ENCODE data around the gene F8.
A peak's percentile ranks its signal among the peaks of the same experiment; 100 is the strongest.

F8 gene

DNA sequence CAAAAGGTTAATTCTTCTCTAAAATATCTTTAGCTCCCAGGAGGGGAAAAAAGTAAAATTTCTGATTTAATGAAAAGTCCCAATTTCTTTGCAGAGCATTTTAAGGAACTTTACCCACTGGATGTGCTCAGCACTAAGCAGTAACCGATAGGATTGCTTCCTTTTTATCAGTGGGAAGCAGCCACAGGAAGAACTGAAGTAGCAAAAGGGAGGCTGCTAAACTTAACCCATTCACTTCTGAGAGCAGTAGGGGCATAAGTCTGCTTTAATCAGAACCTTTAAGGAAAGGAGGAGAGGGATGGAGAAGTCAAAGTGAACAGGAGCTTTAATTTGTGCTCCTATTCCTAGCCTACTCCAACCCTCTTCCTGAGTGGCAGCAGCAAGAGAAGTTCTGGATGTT lies at the start of gene F8:
F8 (minus strand) TSS at position 139 of the 400 bp plus-strand sequence. CDS start 171 bp downstream, outside the sequence.
- DNase-seq (ENCODE audit: low spot score): no peak

DNA sequence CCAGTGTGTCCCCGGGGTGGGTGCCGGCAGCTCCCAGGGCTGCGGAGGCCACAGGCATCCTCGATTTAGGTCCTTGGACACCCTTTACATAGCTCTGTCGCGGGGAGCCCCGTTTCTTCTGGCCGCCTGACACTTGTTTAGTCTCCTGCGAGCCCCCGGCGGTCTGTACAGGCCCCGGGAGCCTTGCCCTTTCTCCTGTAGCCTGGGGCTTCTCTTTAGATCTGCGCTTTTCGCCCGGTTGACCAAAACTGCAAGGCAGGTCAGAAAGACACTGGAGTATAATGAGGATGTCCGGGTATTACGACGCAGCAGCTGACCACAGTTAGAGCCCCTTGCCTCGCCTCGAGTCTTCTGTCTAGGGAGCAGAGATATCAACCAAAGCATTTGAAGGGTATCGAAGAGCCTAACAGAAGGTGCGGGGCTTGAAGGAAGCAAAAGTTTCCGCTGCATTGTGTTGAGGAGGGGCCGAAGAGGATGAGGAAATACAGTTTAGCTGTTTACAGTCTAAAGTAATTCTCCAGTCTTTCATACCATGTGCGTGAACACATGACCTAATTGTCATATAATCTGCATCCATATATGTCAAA lies 49.3 kb upstream of the F8 start:
- DNase-seq (ENCODE audit: low spot score): no peak

DNA sequence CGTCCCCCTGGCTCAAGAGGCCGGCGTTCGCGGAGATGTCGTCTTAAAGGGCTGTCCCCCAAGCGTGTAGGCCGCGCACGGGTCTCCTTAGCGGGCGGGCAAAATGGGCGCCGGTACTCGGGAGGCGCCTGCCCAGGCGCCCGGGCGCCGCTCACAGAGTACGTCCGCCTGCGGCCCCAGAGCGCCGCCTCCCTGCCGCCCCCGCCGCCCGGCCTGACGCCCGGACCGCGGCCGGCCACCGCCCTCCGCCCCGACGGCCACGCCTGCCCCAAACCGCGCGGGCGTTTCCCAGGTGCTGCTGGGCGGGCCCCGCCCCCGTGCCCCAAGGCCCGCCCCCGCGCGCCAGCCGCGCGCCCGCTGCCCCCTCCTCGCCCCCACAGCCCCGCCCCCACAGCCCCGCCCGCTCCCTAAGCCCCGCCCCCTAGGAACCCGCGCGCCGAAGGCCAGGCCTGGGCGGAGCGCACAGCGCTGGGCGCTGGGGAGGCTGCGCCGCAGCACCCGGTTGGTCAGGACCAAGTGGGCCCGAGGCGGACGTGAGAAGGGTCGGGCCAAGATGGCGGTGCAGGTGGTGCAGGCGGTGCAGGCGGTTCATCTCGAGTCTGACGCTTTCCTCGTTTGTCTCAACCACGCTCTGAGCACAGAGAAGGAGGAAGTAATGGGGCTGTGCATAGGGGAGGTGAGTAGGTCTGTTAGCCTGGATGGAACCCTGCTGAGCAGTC lies 48.6 kb upstream of the F8 start, which contains the start of the genes BRCC3, CMC4 and MTCP1:
BRCC3 (plus strand) TSS at position 534 of the 719 bp plus-strand sequence; CDS start at position 554, 20 bp downstream.
CMC4 (minus strand) TSS at position 162 of the 719 bp plus-strand sequence. CDS start 7,113 bp downstream, outside the sequence.
MTCP1 (minus strand) TSS at position 162 of the 719 bp plus-strand sequence. CDS start 5,126 bp downstream, outside the sequence.
- DNase-seq (ENCODE audit: low spot score): peak; percentile 94

DNA sequence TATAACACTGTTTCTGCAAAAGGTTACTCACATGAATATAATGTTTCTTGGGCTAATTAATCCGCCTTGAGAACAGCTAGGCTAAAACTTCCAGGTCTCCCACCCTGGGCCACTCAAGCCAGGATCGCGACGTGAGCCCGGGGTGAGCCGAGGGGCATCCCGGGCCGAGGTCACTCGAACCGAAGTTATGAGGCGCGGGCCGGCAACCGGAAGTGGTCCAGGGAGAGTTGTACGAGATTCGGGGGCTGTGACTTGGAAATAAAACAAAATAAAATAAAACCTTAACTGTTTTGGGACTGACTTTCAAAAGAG lies 48.1 kb upstream of the F8 start:
- DNase-seq (ENCODE audit: low spot score): no peak

DNA sequence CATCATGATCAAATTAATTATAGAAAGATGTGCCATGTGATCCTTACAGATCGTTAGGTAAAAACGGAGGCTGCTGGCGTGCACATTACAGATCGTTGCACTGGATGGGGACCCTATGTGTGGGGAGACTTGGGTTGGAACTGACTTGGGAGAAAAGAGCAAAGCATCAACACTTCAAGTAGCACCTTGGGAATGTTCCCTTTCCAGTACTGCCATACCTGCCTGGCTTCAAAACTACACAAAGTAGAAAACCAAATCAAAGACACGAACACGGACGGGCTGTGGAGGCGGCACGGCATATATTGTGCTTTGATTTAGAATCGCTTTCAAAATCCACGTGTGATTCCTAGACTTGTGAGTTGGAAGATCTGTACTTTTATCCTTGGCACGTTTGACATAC lies 47.5 kb upstream of the F8 start:
- DNase-seq (ENCODE audit: low spot score): no peak

DNA sequence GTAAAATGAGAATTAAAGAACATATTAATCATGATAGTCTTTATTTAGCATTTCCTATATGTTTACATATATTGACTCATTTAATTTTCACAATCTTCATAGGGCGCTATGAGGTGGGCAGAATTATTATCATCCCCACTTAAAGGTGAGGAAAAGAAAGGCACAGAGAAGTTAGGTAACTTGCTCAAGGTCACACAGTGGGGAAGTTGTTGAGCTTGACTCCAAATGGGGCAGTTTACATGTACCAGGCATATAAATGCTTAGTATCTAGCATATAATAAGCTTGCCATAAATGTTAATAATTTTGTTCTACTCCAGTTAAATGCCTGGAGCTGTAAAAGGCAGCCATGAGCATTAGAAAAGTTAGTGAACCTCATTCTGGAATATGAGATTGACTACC lies 46.9 kb upstream of the F8 start:
- no peak for DNase-seq (ENCODE audit: low spot score)

DNA sequence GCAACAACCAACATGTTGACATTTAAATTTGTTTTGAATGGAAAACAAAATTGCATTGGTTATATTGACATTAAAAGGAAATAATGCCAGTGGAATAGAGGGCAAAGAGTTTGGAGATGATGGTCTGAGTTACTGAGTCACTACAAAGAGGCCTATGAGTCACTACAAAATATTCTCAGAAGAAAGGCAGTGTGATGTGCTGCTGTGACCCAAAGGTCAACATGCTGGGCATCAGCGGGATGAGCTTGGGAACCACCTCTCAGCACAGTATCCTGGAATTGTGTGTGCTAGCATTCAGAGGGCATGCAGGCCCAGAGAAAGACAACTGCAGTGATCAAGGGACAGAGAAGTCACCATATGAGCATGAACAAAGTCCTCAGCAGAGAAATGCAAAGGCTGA lies 45.6 kb upstream of the F8 start:
- peak; percentile 38 for DNase-seq (ENCODE audit: low spot score)

DNA sequence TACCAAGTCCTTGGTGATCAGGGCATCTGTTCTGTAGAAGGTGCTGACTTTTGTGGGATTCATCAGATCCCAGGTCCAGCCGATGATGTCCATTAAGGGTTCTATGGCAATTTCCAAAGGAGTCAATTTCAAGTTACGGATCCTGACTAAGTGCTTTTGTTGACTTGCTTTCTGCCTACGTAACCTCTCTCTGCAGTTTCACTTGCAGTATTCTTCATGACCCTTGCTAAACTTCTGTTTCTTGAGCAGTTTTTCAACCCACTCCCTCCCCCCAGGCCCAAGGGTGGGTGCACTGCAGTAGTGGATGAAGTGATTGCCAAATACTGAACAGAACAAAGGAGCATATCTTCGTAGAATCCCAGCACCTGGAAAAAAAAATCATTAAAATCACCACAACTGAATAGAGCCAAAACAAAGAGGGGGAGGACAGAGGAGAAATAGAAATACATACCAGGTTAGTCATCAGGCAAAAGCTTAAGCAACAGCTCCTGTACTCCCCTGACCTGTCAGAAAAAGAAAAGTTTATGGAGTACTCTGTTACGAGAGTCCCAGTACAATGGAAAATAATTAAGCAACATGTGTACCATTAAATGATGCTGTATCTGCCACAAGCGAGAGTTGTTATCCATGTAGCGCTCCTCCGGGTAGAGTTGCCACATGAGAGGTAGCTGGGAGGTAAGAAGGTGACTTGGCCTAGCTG lies 42.7 kb upstream of the F8 start:
- DNase-seq (ENCODE audit: low spot score): peak; percentile 26

DNA sequence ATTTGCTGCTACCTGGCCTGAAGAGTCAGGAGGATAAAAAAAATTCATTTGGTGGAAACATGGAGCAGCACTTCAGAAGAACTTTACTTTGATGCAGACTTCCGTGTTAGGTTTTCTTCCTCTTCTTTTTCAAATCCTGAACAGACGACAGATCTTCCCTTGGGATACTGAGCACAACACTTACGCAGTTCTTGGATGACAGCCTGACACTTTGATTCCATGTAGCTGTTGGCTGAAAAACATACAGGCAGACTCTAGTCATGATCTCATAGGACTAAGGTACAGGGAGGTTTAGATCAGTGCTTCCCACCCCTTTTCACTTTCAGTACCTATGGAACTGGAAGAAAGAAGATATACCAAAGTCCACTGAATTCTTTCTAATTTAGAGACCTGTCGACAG lies 39.2 kb upstream of the F8 start:
- DNase-seq (ENCODE audit: low spot score): no peak

DNA sequence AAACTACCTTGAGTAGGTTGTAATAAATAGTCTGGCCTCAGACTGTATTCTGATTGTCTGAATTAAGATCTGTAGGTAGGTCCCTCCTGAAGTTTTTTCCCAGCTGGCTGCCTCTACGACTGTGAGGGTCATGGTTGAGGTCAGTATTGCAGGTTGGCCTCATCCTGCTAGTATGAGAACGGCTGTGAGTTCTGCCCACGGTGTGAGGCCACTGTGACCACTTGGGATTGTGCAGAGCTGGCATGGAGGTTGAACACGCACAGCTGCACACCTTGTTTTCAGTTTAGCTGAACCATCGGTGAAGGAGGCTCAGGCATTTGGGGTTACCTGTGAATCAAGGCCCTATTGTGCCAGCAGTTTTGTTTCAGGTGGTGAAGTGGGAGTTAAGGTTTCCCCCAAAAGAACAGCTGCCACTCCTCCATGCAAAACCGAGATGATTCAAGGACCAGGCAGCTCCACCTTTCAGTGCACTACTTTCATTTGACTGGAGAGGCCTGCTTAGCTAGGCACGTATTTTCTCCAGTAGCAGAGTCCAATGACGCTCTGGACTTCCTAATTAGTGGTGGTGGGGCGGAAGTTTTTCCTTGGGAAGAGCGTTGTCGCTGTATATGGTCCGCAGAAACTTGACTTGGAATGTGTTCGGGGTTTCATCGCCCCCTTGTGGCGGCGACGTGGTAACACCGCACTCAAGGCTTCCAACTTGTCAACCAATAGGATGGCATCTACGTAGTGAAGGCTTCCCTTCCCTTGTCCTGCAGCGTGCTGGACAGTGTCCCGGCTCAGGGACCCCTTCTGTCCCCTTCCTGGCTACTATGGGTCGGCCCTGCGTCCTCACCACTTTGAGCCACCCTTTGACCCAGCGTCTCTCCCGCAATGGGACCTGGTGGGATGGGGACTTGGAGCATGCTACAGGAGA lies 34.6 kb upstream of the F8 start:
- DNase-seq (ENCODE audit: low spot score): peak; percentile 66

DNA sequence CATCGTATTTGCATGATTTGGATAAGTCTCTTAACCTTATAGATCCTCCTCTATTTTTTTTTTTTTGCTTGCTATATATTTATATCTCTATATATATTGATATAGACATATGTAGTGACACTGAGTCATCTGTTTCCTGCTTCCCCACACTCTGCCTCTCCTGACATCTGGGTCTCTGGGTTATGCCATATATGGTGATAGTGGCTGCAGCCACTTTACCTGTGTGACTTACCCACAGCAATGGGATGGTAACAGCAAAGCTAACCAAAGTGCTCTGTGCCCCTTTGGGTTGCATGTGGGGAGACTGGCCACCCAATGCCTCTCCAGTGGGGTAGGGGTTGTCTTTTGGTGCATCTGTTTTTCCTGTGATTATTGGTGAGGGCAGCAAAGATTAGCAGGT lies 33.9 kb upstream of the F8 start:
- DNase-seq (ENCODE audit: low spot score): no peak

DNA sequence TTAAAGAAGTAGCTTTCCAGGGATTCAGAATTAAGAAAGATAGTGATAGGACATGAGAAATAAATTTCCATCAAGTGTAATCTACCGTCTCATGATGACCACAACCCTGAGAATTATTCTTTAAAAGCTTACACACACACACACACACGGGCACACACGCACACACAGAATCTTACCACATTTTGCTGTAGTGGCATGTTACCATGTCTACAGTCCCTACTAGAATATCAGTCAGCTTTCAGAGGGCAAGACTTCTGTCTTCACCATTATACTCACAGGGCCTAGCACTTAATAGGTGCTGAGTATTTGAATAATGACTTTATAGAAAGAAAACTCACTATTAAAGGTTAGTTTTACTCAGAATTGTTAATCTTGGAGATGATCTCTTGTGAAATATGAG lies 33.0 kb upstream of the F8 start:
- DNase-seq (ENCODE audit: low spot score): no peak

DNA sequence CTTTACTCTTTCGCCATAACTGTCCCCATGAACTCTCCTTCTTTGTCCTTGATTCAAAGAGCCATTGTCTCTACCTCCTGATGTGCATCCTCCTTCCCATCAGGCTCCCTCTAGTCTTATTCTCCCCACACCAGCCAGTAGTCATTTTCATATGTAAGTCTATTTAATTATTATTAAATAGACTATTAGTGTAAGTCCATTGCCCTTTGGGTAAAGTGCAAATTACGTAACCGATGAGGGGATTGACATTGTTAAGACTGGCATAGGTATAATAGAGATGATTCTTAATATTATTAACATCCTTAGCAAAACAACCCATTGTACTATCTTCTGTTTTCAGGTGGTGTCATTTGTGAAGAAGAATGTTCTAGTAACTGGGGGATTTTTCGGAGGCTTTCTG lies 31.7 kb upstream of the F8 start:
- DNase-seq (ENCODE audit: low spot score): no peak

DNA sequence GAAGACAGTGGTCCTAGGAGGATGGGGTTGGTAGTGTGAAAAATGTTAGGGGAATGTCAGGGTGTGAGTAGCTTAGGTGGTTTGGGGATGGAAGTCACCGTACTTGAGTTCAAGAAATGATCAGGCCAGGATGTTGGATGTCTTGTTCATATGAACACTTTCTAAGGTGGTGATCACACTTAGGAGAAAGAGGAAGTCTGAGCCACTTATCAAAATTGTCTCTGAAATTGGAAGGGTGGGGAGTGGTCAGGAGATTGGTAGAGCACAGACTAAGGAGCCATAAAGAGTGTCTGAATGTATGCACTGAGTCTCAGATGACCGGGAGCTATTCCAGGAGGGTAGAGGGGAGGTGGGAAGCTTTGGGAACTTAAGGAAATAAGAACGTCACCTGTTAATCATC lies 31.1 kb upstream of the F8 start:
- DNase-seq (ENCODE audit: low spot score): no peak

DNA sequence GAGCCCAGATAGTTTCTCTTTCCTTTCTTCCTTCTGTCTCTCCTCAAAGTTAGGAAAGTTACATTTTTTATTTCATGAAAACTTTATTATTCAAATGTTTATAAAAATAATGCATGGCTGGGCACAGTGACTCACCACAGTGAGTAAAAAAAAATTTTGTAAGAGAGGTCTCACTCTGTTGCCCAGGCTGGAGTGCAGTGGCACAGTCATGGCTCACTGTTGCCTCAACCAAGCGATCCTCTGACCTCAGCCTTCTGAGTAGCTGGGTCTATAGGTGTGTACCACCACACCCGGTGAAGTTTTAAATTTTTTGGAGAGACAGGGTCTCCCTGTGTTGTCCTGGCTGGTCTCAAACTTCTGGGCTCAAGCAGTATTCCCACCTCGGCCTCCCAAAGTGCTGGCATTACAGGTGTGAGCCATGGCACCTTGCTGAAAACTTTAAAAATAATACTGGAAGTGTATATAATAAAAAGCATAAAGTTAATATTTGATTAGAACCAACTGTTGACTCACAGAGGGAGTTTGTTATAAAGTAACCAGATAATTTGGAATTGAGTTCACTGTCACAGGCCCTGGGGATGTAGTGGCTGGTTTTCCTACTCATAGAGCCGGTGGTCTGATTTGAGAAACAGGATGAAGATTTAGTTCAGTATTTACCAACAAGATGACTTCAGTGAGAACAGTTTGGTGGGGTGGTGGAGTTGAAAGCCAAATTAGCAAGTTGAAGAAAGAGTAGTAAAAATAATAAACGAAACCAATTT lies 30.4 kb upstream of the F8 start:
- no peak for DNase-seq (ENCODE audit: low spot score)

DNA sequence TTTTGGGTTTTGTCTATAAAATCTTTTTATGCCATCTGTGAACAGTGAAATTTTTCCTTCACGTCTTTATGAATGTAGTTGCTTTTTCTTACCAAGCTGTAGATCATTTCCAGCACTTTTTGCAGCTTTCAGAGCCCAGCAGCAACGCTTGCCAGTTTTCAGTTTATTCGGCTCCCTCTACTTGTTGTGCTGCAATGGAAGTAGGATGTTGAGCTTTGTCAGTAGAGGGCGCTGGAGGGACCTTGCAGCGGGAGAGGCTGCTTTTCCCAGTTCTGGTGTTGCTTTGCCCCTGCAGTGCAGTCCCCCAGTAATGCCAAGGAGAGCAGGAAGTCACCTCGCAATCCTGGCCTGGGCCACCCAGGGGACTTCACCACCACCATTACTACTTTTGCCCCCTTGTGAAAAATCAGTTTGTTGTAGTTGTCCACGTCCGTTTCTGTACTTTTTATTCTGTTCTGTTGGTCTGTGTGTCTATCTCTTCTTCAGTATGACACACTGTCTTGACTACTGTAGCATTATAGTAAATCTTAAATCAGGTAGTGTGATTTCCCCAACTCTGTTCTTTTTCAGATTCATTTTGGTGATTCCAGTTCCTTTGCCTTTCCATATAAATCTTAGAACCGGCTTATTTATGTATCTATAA lies 26.6 kb upstream of the F8 start:
- peak; percentile 43 for DNase-seq (ENCODE audit: low spot score)

DNA sequence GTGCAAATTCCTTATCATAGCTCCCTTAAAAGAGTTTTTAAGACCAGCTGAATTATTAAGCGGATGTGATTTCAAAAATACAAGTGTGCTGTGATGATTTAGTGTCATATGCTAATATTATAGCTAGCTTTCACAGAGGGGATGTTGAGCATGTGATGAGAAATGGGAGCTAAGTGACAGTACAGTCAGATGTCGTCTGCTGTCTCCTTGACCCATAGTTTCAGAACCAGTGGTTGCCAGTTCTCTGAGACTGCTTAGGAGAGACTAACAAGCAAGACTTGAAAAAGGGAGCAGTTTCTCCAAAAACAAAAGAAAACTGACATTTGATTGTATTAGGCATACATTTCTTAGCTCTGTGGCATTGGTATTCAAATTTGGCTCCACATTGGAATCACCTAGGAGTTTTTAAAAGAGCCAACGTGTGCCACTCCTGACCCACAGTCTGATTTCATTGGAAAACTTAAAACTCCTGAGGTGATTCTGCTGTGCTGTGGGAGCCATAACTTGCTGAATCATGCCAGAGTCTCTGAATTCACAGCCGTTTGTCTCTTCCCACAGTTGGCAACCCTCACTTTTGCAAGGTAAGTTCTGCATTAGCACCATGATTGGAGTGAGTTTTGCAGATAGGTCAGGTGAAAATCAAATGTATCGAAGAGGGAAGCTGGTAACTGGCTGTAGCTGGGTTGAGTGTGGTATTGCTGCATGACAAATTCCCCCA lies 24.4 kb upstream of the F8 start:
- no peak for DNase-seq (ENCODE audit: low spot score)

DNA sequence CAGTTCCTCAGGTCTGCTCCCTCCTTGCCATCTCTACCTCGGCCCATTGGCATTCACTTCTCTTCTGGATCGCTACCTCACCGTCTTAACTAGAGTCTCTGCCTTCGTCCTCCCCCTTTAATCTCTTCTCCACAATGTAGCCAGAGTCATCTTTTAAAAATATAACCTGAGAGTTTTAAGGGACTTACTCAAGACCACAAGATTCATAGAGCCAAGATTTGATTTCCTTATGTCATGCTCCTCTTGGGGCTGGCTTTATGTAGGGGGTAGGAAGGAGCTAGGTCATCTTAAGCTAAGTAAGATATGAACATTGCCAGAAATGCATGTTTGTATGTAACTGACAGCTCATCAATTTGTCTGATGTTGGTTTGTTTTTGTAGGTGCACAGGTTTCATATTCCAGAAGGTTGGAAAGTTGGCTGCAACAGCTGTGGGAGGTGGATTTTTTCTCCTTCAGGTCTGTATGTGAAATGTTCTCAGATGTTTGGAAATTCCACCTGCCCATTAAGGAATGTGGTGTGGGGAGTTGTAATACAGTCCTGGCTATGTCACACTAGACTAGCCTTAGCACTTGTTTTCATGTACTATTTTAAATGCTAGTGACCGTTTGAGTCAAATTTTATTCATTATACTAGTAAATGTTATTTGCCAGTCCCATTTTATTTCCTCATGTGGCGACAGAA lies 23.7 kb upstream of the F8 start:
- no peak for DNase-seq (ENCODE audit: low spot score)

DNA sequence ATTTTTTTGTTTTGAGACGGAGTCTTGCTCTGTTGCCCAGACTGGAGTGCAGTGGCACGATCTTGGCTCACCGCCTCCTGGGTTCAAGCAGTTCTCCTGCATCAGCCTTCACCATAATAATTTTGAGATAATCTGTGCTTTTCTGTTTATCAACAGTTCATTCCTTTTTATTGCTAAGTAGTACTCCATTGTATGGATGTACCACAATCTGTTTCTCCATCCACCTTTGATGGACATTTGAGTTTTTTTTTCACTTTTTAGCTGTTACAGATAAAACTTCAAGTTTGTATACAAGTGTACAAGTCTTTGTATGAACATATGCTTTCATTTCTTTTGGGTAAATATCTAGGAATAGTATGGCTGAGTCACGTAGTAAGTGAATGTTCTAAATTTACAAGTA lies 13.2 kb upstream of the F8 start:
- no peak for DNase-seq (ENCODE audit: low spot score)

DNA sequence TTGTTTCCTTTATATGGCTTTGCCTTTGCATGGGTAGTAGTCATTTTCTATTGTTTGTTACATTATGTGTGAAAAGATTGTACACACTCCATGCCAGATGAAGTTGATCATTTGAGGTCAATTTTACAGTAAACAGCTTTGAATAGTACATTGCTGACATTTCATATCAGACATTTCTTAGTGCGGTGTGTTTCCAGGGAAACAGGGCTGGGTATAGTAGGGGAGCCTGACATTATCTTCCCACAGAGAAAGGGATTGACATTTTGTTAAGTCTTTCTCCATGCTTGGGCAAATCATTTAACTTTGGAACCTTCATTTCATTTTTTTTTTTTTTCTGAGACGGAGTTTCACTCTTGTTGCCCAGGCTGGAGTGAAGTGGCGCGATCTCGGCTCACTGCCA lies 9.1 kb upstream of the F8 start:
- DNase-seq (ENCODE audit: low spot score): no peak

Data from AG20443 (cell line).